GM12874 (cell line): ENCODE results near the gene GABRB3.

ENCODE experiments used
- TF ChIP-seq, protein P1 (sequence below): IDR thresholded peaks from 2 replicates; pipeline ENCODE4 v1.5.1; 2011; ENCODE audit warnings: low read depth, mild to moderate bottlenecking, control low read depth, low read length, moderate library complexity; ENCODE audit not compliant: insufficient read depth

GABRB3 gene

DNA sequence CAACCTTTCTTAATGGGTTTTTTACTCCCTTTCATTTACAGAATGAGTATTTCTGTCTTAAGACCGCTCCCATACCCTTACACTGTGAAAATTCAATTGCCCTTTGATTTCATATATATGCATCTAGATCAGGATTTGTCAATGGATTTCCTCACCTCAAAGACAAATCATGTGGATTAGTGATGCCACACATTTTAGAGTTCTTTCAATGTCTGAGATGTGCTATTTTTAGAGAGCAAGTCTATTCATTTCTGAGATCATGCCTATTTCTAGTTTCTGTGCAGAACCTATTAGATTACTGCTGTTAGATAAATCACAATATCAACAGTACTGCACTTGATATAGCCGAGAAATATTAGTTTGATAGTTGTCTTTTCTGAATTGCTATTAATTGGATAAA lies 137.3 kb downstream of the GABRB3 start:
- TF ChIP-seq, protein P1, sequence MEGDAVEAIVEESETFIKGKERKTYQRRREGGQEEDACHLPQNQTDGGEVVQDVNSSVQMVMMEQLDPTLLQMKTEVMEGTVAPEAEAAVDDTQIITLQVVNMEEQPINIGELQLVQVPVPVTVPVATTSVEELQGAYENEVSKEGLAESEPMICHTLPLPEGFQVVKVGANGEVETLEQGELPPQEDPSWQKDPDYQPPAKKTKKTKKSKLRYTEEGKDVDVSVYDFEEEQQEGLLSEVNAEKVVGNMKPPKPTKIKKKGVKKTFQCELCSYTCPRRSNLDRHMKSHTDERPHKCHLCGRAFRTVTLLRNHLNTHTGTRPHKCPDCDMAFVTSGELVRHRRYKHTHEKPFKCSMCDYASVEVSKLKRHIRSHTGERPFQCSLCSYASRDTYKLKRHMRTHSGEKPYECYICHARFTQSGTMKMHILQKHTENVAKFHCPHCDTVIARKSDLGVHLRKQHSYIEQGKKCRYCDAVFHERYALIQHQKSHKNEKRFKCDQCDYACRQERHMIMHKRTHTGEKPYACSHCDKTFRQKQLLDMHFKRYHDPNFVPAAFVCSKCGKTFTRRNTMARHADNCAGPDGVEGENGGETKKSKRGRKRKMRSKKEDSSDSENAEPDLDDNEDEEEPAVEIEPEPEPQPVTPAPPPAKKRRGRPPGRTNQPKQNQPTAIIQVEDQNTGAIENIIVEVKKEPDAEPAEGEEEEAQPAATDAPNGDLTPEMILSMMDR, result no peak

DNA sequence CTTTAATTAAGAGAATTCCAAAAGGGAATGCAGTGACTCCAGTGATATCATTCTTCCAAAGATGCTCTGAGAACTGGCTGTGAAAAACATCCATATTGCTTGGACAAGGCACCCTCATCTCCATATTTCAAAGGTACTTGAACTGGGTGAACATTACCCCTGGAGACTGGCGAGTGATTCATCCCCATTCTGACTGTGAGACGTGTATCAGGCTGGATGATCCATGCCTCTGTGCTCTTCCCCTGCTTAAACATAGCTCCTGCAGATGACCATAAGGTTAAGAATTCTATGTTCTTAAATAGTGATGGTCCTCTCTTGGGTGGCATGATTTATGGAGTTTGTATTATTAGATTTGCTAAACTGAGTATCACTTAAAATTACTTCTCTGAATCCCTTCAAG lies 137.8 kb downstream of the GABRB3 start:
- TF ChIP-seq, protein P1, result no peak

DNA sequence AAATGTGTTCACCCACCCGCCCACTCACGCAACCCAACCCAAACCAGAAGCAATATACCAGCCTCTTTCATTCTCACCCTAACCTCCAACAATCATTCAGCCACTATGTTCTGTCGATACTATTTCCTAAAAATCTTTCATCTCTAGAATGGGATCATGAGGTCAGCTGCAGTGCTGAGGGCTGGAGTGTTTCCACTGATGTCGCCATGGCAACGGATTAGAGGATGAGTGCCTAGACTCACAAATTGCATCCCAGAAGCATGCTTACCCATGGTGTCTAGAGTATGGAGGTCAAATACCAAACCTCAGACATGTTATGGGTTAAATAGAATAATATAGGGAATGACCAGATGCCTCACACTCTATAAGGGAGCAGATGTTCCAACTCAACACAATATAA lies 138.5 kb downstream of the GABRB3 start:
- TF ChIP-seq, protein P1, result no peak

DNA sequence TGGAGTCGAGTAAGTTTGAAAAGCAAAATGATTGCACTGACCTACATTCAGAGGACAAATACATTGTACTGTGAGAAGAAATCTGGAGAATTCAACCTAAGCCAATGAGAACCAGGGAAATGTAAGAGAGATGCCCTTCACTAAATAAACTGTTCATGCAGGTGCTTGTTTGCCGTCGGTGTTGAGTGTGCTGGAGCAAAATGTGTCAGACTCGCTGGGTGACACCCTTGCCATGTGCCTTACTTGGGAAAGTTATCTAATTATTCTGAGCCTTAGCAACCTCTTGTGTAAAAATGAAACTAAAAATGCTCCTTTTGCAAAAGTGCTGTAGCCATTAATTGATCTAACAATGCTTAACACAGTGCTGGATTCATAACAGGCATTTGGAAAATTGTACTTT lies 140.4 kb downstream of the GABRB3 start:
- TF ChIP-seq, protein P1, result no peak

DNA sequence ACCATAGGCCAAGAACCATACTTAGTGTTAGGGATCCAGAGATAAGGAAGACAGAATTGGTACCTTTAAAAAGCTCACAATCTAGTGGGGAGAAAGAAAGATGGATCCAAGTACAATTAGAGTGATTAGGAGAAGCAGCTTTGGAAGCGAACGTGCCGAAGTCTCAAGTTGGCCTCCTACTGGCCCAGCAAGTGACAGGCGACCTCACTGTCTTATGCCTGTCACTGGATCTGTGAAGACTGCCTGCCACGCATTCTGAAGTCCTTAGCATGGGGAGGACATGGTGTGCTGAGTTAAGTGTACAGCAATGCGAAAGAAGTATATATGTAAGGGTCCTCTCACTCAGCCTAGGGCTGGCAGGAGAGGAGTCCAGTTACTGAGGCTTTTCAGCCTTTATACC lies 141.0 kb downstream of the GABRB3 start:
- TF ChIP-seq, protein P1, result no peak

DNA sequence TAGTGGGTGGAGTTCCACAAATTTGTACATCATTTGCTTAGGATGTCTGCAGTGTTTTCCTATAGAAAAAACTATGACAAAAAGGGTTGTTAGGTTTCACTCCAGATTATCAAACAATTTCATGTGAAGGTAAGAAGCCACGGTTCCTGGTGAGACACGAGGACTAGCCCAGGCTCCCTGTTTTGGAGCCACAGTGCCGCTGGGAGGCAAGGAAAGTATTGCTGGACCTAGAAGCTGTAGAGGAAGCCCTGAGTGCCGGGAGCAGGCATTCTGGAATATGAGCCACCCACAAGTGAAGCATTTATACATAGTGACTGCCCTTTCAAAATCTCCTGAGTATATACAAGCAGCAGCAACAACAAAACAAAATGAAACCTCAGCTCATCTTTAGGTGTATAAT lies 142.0 kb downstream of the GABRB3 start:
- TF ChIP-seq, protein P1, result no peak

DNA sequence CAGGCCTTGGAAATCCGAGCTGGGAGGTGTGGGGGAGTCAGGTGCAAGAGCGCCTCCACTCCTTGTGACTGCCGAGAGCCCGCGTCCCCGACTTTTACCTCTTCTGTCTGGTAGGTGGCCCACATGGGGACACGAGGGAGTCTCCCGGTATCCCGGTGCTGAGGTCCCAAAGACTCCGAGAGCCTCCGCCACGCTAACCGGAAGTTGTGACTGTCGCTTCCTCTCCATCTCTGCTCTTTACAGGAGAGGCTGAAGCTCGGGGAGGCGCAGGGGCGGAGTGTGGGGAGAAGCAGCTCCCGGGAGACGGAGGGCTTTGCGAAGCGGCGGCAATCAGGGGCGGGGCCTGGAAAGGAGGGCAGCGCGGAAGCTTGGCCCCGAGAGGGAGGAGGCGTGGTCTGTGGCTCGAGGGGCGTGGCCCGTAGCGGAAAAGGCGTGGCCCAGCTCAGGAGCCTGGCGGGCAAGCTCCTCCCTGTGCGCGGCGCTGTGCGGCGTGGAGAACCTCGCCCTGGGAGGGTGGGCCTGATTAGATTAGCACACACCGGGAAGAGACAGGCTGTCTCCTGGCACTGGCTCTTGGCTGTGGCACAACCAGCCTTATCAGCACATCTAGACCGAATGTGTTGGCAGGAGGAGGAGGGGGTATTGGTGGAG lies 143.9 kb downstream of the GABRB3 start:
- TF ChIP-seq, protein P1, result no peak

DNA sequence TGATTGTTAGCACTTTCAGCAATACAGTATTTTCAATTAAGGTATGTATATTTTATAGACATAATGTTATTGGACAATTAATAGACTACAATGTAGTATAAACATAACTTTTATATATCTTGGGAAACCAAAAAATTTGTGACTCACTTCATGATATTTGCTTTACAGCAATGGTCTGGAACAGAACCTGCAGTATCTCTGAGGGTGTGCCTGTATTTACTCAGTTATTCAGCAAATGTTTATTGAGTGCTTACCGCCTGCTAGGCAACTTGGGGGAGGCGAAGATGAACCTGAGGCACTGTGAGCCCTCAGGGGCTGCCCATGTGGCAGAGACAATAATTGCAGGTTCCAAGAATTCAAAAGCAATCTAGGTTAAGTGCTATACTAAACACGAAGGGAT lies 144.8 kb downstream of the GABRB3 start:
- TF ChIP-seq, protein P1, result no peak
